ENCODE results near the gene CLCN4. TPM values are rescaled to one million over a fixed set of nuclear protein-coding genes. Genes with fewer than 3 reads are reported as not detected.

Gene CLCN4
- total and polyA plus RNA-seq, 7 experiments from 2014 or later, result 0.02 to 0.42 (median 0.11) TPM; not detected in 2

Other genes with a start within 250 kb of the CLCN4 start
- not detected for gene CLDN34, start 189.6 kb upstream of the CLCN4 start, total RNA-seq
- not detected for gene CLDN34, start 189.6 kb upstream of the CLCN4 start, polyA plus RNA-seq